HG03457 (cell line): ENCODE data around the gene MED13.
"Not testable (repeated sequence)": the region's sequence is repeated elsewhere in the genome, so short reads cannot be mapped to it uniquely, and the experiment has no call there.

ENCODE experiments used
- ATAC-seq: cut with Tn5 transposase; IDR thresholded peaks from one replicate; pipeline ENCODE4 v1.9.1; 2021; ENCODE audit warnings: moderate number of reproducible peaks; ENCODE audit not compliant: unreplicated experiment

Gene MED13

DNA sequence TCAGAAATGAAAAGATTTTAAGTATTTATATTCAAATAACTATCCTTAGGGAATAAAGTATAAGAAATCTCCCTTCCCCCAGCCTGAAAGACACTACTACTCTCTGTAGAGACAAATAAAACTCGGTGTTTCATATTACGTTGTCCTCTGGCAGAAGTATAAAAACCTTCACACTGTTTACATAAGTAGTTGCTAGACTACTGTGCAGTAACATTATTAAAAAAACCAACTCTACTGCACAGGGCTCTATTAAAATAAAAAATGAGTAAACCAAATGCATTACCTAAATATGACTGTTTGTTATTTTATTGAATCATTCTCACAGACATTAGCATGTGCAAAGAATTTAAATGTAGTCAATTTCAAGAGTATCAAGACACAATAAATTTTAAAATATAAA is 67.4 kb downstream of the MED13 start:
- no peak for ATAC-seq

GRCh38 chr17:61996916-61997605 is 68.0 kb downstream of the MED13 start:
- ATAC-seq: no peak

GRCh38 chr17:61989509-61989908 is 75.6 kb downstream of the MED13 start:
- ATAC-seq: no peak

GRCh38 chr17:61986898-61987297 is 78.2 kb downstream of the MED13 start:
- ATAC-seq: no peak

DNA sequence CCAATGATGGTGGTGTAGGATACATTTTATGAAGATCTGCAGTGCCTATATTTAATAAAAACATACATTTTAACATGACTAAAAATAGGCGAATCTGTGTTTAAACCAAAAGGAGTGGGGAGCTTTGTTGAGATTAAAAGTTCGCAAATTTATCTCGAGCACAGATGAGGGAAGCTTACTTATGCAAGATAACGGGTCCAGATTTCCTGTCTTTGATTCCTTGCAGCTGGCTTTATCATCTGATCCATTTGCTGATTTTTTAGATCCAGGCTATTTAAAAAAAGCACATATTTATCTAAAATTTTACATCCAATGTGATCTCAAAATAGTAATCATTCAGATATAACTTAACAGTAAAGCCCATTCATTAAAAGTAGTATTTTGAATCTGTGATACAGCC is 80.3 kb downstream of the MED13 start:
- ATAC-seq: no peak

DNA sequence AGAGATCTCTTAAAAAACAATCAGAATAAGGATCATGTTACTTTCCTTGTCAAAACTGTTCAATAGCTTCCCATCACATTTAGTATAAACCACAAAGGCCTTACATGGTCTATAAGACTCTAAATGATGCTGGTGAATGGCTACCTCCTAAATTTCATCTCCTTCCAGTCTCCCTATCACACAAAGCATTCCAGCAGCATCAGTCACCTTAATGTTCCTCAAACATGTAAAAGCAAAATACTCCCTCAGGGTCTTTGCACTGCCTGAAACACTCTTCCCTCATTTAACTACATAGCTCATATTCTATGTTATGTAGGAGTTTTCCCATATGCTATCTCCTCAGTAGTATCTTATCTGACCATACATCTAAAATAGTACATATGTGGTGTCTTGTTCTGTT is 83.8 kb downstream of the MED13 start:
- no peak for ATAC-seq

DNA sequence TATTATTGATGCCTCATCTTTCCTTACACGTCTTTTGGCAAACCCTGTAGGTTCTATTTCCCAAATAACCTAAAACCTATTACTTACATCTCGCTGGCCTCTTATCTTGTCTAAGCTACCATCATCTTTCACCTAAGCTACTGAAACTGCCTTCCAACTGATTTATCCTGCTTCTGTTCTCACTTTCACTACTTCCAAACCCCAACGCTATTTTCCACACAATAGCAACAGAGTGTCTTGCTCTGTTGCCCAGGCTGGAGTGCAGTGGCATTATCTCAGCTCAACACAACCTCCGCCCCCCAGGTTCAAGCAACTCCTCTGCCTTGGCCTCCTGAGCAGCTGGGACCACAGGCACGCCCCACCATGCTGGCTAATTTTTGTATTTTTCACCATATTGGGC is 84.5 kb downstream of the MED13 start:
- ATAC-seq: no peak

GRCh38 chr17:61974115-61974514 is 91.0 kb downstream of the MED13 start:
- no peak for ATAC-seq

GRCh38 chr17:61972311-61972710 is 92.8 kb downstream of the MED13 start:
- no peak for ATAC-seq

- ATAC-seq: no peak
Observed at GRCh38 chr17:61970030-61970429, 95.0 kb downstream of the MED13 start.

- ATAC-seq: no peak
Observed at GRCh38 chr17:61968757-61969156, 96.3 kb downstream of the MED13 start.

- ATAC-seq: no peak
Observed at GRCh38 chr17:61967729-61968128, 97.3 kb downstream of the MED13 start.

GRCh38 chr17:61966191-61966590 is 98.9 kb downstream of the MED13 start:
- no peak for ATAC-seq

DNA sequence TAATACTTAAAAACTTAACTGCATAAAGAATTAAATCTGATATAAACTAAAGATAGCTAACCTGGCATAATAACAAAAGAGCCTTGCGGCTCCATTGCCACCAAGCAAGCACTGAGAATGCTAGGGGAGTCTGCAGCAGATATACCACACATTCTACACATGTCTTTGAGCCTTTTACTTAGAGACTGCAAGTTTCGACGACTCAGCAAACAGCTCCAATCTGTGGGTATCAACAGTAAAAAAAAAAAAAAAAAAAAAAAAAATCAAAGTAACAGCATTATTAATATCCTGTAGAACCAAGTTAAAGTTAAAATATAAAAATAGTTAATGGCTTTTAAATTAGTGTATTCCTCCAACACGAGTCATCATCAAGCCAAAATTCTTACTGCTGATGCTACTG is 109.5 kb downstream of the MED13 start:
- no peak for ATAC-seq

DNA sequence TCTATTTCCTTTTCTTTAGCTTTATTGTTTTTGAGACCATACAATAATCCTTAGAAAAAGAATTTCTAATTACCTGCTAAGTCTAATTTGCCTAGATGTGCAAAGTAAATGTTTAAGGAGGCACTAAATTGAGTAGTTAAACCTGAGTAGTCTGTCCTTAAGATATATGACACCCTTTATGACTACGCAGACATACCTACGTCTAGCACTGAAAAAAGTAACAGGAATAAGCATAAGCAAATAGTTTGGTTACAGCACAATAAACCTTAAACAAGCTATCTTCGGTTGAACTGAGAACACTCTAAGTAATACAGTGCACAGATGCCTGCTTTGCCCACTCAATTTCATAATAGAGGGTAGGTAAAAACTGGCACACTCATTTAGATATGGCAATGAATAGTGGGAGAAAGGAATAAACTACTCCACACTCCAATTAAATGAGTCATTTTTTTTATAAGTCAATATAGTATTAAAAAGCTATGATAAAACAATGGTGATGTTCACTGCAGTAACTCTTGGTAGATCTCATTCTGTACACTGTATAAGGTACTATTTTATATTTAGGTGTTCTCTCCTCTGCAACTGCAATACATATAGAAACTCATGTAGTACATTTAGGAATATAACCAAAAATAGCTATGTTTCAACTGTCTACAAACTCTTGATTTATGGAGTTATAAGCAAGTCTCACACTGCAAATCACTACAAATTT is 117.6 kb downstream of the MED13 start:
- ATAC-seq: no peak

DNA sequence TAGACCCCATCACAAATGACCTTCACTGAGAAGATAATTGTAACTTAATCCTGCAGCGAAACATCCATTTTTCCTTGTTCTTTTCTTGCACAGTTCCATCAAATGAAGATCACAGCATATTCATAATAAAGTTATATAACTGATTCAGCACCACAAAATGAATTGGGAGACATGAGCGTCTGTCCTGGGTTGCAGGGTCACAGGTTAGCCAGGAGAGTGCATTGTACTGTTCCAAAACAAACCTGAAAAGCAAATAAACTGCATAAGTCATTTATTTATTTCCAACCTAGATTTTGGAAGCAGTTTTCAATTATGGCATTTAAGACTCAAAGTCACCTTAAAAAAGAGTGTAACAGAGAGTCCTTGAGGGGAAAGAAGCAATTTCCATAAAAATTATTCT is 118.7 kb downstream of the MED13 start:
- no peak for ATAC-seq

DNA sequence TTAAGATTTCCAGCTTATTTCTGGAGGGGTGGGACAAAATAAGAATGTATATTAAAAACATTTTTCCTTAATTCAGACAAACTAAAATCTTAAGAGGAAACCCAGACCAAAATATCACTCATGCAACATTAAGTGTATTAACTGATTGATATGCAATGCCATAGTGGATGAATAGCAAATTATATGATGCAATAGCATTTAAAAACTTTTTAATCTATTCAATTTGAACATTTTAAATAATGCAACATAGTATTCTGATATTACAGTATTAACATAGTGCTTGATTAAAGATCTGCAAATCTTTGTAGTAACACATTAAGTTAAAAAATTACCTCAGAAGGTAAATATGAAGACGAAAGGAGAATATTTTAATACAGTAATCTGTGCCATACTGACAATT is 122.0 kb downstream of the MED13 start:
- no peak for ATAC-seq

DNA sequence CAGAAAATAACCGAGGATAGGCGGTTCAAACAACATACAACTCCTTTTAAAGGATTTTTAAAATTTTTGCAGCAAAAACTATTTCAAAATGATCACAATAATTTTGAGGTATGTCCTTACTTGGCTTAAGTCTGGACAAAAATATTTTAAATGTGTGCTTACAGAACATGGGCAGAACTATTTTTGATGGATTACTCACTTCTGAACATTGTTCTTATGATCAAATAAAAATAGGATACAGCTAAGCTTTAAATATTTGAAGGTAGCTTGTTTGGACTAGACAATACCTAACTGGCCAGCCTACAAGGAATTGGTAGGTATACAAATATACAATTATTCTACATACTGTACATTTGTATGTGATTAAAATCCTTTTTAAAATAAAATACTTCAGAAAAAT is 123.0 kb downstream of the MED13 start:
- no peak for ATAC-seq

- no peak for ATAC-seq
Observed at GRCh38 chr17:61928101-61928436, 137.0 kb downstream of the MED13 start.

DNA sequence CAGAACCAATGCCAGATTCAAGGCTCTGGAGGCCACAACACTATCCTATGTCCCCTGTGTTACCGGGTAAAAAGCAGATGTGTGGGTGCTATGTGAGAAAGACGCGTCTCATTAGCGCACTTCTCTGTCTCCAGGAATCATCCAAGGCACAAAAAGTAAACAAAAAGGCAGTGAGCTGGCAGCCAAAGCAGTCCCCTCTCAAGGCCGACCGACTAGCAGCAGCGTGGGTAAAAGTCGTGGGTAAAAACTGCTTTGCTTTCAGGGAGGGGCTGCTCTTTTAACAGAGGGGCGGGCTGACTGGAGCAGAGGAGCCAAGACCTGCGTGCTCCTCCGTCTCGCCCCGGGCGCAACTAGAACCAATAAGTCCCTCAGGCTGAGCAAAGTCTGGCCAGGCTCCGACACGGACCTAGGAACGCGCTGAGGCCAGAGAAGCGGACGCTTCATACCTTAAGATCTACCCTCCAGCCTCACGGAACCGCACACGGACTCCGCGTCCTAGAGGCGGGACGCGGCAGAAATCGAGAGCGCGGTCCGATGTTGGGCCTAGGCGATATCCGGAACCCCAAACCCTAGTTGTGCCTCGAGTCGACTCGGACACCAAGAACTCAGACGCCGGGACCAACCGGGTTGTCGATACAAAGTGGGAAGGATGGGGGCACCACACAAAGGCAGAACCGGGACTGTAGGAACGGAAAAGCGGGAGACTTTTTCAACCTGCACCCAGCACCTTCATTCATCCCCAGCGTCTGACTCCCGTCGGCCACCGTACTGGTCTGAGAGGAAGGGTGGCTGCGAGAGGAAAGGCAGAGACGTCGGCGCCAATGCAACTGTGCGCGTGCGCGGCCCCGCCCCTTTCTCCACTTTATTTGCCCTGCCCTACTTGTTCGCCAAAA is 137.6 kb downstream of the MED13 start, which contains the start of gene INTS2:
TSS of gene INTS2 (minus strand) at position 775 of the 893 bp plus-strand sequence. CDS start 1,338 bp downstream, outside the sequence.
- ATAC-seq: peak; percentile 80

DNA sequence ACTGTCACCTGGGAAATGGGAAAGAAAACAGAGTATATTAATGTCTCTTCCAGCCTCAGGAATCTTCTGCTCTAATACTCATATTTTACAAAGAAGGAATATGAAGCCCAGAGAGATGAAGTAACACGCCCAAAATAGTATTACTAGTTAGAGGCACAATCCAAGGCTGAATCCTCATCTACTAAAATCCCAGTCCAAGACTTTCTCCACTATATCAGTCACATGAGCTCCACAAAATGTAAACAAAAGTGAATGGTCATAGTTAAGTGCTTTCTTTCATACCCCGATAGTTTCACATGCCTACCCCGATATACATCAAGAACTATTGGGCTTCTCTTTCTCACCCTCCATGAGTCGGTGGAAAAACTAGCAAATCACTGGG is 138.3 kb downstream of the MED13 start:
- ATAC-seq: no peak

DNA sequence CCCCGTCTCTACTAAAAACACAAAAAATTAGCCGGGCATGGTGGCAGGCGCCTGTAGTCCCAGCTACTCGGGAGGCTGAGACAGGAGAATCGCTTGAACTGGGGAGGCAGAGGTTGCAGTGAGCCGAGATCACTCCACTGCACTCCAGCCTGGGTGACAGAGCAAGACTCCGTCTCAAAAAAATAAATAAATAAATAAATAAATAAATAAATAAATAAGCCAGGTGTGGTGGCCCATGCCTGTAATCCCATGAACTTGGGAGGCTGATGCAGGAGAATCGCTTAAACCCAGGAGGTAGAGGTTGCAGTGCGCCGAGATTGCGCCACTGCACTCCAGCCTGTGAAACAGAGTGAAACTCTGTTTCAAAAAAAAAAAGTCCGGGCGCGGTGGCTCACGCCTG is 149.9 kb downstream of the MED13 start:
- not testable (repeated sequence) for ATAC-seq
